IMR-90 (cell line): ENCODE measurements around the gene NATD1. TPM values are rescaled to one million over a fixed set of nuclear protein-coding genes. Genes with fewer than 3 reads are reported as not detected.

Source experiments
- ATAC-seq: fragments of 200-7000 bp; cut with Tn5 transposase; 2 replicates; pipeline ENCODE4 v1.9.1; 2020; ENCODE audit warnings: low read depth, mild to moderate bottlenecking, moderate library complexity
- BruUV-seq: library from RNA; stranded (reverse); fragments of 400-500 nt; replicated peaks from 2 replicates; lab custom pipeline; 2021; lab: Mats Ljungman, UMichigan
- CTCF ChIA-PET: fragments of 300-600 bp; formaldehyde crosslinking; extraction: SDS; loops from one replicate; lab custom pipeline; 2021; ENCODE audit warnings: antibody characterized with exemption; lab: Yijun Ruan, JAX
- POLR2A ChIA-PET: fragments of 300-600 bp; sonication (Branson Sonifier 250); formaldehyde crosslinking; loops from one replicate; lab custom pipeline; 2022; ENCODE audit warnings: antibody characterized with exemption; ENCODE audit not compliant: unreplicated experiment; lab: Charles Lee
- DNase-seq: peaks from one replicate; pipeline ENCODE4 v3.0.0; 2013
- H2AFZ ChIP-seq: replicated peaks from 2 replicates; pipeline ENCODE3; 2013; ENCODE audit warnings: low read length, mild to moderate bottlenecking; ENCODE audit not compliant: poor library complexity
- H2AK5ac ChIP-seq: 2 replicates; pipeline ENCODE4 v1.6.1; 2013; ENCODE audit warnings: low read depth, low read length, inconsistent platforms
- H2AK9ac ChIP-seq: replicated peaks from 2 replicates; pipeline ENCODE3; 2013; ENCODE audit warnings: mild to moderate bottlenecking, low read depth, low read length, moderate library complexity; ENCODE audit not compliant: poor library complexity
- H2BK120ac ChIP-seq: 2 replicates; pipeline ENCODE4 v1.6.1; 2013; ENCODE audit warnings: low read depth, low read length, inconsistent platforms
- H2BK15ac ChIP-seq: 3 replicates; pipeline ENCODE4 v1.6.1; 2013; ENCODE audit warnings: low read depth, low read length, inconsistent platforms
- H2BK20ac ChIP-seq: 2 replicates; pipeline ENCODE4 v1.6.1; 2013; ENCODE audit warnings: low read depth, mild to moderate bottlenecking, inconsistent platforms, low read length, moderate library complexity
- H2BK5ac ChIP-seq: 2 replicates; pipeline ENCODE4 v1.6.1; 2013; ENCODE audit warnings: mild to moderate bottlenecking, low read depth, low read length, inconsistent platforms; ENCODE audit not compliant: poor library complexity, severe bottlenecking
- H3K14ac ChIP-seq: replicated peaks from 2 replicates; pipeline ENCODE4 v1.6.1; 2013; ENCODE audit warnings: low read depth, low read length, inconsistent platforms
- H3K18ac ChIP-seq: 2 replicates; pipeline ENCODE4 v1.6.1; 2013; ENCODE audit warnings: low read depth, low read length, control low read depth
- H3K23ac ChIP-seq: 2 replicates; pipeline ENCODE4 v1.6.1; 2013; ENCODE audit warnings: low read depth, low read length, inconsistent platforms
- H3K27ac ChIP-seq: 2 replicates; pipeline ENCODE4 v1.5.1; 2013; ENCODE audit warnings: mild to moderate bottlenecking, control low read depth, low read length; ENCODE audit not compliant: insufficient read depth
- H3K27me3 ChIP-seq: 2 replicates; pipeline ENCODE4 v1.6.1; 2013; ENCODE audit warnings: low read length; ENCODE audit not compliant: control insufficient read depth, insufficient read depth
- H3K36me3 ChIP-seq: 2 replicates; pipeline ENCODE4 v1.6.1; 2013; ENCODE audit warnings: low read length, mixed read lengths; ENCODE audit not compliant: control insufficient read depth, insufficient read depth
- H3K4ac ChIP-seq: 2 replicates; pipeline ENCODE4 v1.6.1; 2013; ENCODE audit warnings: low read depth, low read length, inconsistent platforms
- H3K4me1 ChIP-seq: 2 replicates; pipeline ENCODE4 v1.6.1; 2013; ENCODE audit warnings: low read length, mixed read lengths; ENCODE audit not compliant: control insufficient read depth, insufficient read depth
- H3K4me2 ChIP-seq: 2 replicates; pipeline ENCODE4 v1.6.1; 2013; ENCODE audit warnings: low read depth, mild to moderate bottlenecking, control low read depth, low read length, moderate library complexity
- H3K4me3 ChIP-seq: 2 replicates; pipeline ENCODE4 v1.5.1; 2013; ENCODE audit warnings: low read depth, mild to moderate bottlenecking, control low read depth, low read length, moderate library complexity; ENCODE audit not compliant: insufficient read depth
- H3K56ac ChIP-seq: 2 replicates; pipeline ENCODE4 v1.6.1; 2013; ENCODE audit warnings: low read length, inconsistent platforms; ENCODE audit not compliant: insufficient read depth; ENCODE audit errors: extremely low read depth
- H3K79me1 ChIP-seq, 2 experiments: 2 replicates each; pipeline ENCODE4 v1.6.1; 2013; ENCODE audit warnings: low read length in 2 of 2, inconsistent platforms in 1 of 2, low read depth in 1 of 2
- H3K9ac ChIP-seq: 2 replicates; pipeline ENCODE4 v1.6.1; 2013; ENCODE audit warnings: low read depth, low read length, control low read depth
- H3K9me1 ChIP-seq: 2 replicates; pipeline ENCODE4 v1.6.1; 2013; ENCODE audit warnings: low read length, inconsistent platforms; ENCODE audit not compliant: insufficient read depth
- H3K9me3 ChIP-seq: 2 replicates; pipeline ENCODE4 v1.6.1; 2013; ENCODE audit warnings: low read length; ENCODE audit not compliant: control insufficient read depth, insufficient read depth
- H4K20me1 ChIP-seq: 2 replicates; pipeline ENCODE4 v1.6.1; 2013; ENCODE audit warnings: low read length, inconsistent platforms; ENCODE audit not compliant: insufficient read depth
- H4K5ac ChIP-seq: 2 replicates; pipeline ENCODE4 v1.6.1; 2013; ENCODE audit warnings: mild to moderate bottlenecking, low read depth, low read length, control low read depth
- H4K8ac ChIP-seq, 2 experiments: 2 replicates each; pipeline ENCODE4 v1.6.1; 2013; ENCODE audit warnings: low read depth in 2 of 2, low read length in 2 of 2, control low read depth in 1 of 2, inconsistent platforms in 1 of 2
- H4K91ac ChIP-seq: 2 replicates; pipeline ENCODE4 v1.6.1; 2013; ENCODE audit warnings: low read depth, low read length, inconsistent platforms; ENCODE audit not compliant: insufficient read depth
- BHLHE40 ChIP-seq: fragments of 150-350 bp; IDR thresholded peaks from 2 replicates; pipeline ENCODE4 v1.6.1; 2016; ENCODE audit warnings: mild to moderate bottlenecking, low read depth, low read length
- MAFK ChIP-seq: IDR thresholded peaks from 2 replicates; pipeline ENCODE4 v1.6.1; 2012; ENCODE audit warnings: low read depth, low read length, improper control_type of control experiment
- WGBS, 2 experiments: methylation state at CpG; one replicate each; pipeline versions ENCODE4 v1.1.5 to v1.1.7; 2013; ENCODE audit warnings: missing lambda C conversion rate in 2 of 2; ENCODE audit not compliant: insufficient read length in 1 of 2; ENCODE audit errors: extremely low coverage in 2 of 2; 5-methylcytosine and 5-hydroxymethylcytosine counted together
- dilution Hi-C: fragments of 300-500 bp; cut with HindIII; formaldehyde crosslinking; loops from one replicate; pipeline ENCODE4 v1.14.3; 2018; ENCODE audit warnings: low sequenced_read_pairs; ENCODE audit not compliant: unreplicated experiment
- in situ Hi-C: fragments of 300-500 bp; cut with MboI; formaldehyde crosslinking; loops from 3 replicates; pipeline ENCODE4 v1.14.3; 2019; ENCODE audit warnings: low sequenced_read_pairs, inconsistent platforms, mixed read lengths
- intact Hi-C: fragments of 100-400 bp; cut with micrococcal nuclease; formaldehyde crosslinking; loops from 2 replicates; pipeline ENCODE4 v1.10.0; 2022
- polyA plus RNA-seq, 3 experiments: library from polyadenylated mRNA; depleted of rRNA; stranded (reverse); fragments of >200 nt; gene quantifications; 2 replicates each; pipeline ENCODE4 v1.2.3, GENCODE V29; 2012; ENCODE audit warnings: low replicate concordance in 1 of 3
- total RNA-seq: library from RNA; depleted of rRNA; stranded (reverse); fragments of >200 nt; gene quantifications from 2 replicates; pipeline ENCODE4 v1.2.3, GENCODE V29; 2012

The NATD1 gene
- total and polyA plus RNA-seq, 2 of the 4 experiments (the other 2 are of a cell fraction), result 0.90 to 4.3 TPM

DNA sequence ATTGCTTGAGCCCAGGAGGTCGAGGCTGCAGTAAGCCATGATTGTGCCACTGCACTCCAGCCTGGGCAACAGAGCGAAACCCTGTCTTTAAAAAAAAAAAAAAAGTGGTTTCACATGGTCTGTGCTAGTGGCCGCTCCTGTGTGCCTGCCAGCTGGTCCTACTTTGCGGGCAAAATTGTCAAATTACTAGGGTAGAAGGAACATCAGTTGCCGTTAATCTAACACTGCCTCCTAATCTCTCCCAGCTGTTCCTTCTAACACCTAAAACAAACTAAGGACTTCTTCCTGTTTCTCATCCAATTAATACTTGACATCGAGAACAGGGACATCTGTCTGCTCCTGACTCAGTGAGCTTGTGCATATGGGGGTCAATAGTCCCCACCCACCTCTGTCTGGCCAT lies 63.1 kb downstream of the NATD1 start:
- Histone ChIP-seq H3K36me3 (peaks cover 13% of the 10 kb centered on the region), H3K27me3 (no peaks in the 10 kb centered on the region), H3K9ac (no peak overlapping the region), H3K4me3 (no peak overlapping the region), H2AK5ac (no peak overlapping the region), H2BK120ac (no peak overlapping the region), H3K27ac (no peak overlapping the region), H4K20me1 (peaks cover 2% of the 10 kb centered on the region; the same call in 1 of the 2 replicates), H3K56ac (no peak overlapping the region), H3K14ac (no peak overlapping the region), H4K8ac (no peak overlapping the region), H2BK5ac (no peak overlapping the region), H2AFZ (no peak overlapping the region), H2BK15ac (no peak overlapping the region), H3K4me1 (peaks cover 9% of the 10 kb centered on the region; the same call in 1 of the 2 replicates), H3K9me3 (no peaks in the 10 kb centered on the region), H3K4me2 (no peak overlapping the region), H3K4ac (no peak overlapping the region), H3K23ac (no peak overlapping the region), H3K79me1 (peaks cover 0 to 23% of the 10 kb centered on the region in 2 experiments; a peak in 2 of 4 replicates), H3K9me1 (peaks cover 19% of the 10 kb centered on the region), H3K18ac (no peak overlapping the region), H4K91ac (no peak overlapping the region), H2AK9ac (no peak overlapping the region), H2BK20ac (no peak overlapping the region), H4K5ac (no peak overlapping the region)
- in situ Hi-C loops, result no loop called here
- WGBS, 2 experiments, result 89% methylated on average over 5 of the region's 6 CpGs; no CpG with 5 or more reads in 1 of the 2 experiments
- DNase-seq (no peak), ATAC-seq (no peak)
- TF ChIP-seq BHLHE40 (no peak), MAFK (no peak)
- intact Hi-C loops, result no loop called here
- no TSS peak for BruUV-seq
- dilution Hi-C loops, result no loop called here
- POLR2A ChIA-PET, result no interaction called here
- CTCF ChIA-PET, result interaction anchor here (0.5 to 1.1 kb wide), 2 partner anchors 13 to 14 kb away, joined by 3 to 4 read pairs; no protein-coding TSS in a partner anchor
